ENCODE measurements around the gene APRT.

The APRT gene, protein sequence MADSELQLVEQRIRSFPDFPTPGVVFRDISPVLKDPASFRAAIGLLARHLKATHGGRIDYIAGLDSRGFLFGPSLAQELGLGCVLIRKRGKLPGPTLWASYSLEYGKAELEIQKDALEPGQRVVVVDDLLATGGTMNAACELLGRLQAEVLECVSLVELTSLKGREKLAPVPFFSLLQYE

DNA sequence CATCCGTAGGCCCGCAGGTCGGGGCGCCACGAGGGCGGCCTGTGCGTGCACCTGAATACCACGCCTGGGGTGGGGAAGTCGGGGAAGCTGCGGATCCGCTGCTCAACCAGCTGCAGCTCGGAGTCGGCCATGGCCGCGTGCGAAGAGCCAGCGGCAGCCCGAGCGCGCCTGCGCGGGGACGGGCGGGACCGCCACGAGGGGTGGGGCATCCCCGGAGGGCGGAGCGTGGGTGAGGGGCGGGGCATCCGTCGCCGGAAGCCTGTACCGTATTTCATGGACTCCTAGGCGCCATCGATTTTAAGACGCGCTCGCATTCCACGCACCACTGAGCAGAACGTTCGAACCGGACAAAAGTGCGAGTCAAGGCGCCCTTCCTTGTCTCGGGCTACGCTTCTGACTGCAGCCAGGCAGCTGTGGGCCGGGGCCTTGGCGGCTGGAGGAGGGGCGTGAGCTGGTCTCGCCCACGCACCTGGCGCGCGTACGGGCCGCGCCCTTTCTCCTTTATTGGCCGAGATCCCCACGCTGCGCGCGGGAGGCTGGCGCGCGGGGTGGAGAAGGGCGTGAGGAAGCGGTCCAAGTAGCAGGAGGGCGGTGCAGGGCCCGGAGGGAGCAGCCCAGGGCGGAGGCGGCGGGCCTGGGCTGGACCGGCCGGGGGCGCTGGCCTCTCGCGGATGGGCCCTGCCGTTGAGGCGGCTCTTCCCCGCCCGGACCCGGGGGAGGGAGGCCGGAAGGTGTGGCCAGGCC, at the start of gene APRT:
TSS of gene APRT (minus strand) at position 160 of the 744 bp plus-strand sequence. CDS start at position 131, 29 bp downstream.
- TF ChIP-seq, protein P1, sequence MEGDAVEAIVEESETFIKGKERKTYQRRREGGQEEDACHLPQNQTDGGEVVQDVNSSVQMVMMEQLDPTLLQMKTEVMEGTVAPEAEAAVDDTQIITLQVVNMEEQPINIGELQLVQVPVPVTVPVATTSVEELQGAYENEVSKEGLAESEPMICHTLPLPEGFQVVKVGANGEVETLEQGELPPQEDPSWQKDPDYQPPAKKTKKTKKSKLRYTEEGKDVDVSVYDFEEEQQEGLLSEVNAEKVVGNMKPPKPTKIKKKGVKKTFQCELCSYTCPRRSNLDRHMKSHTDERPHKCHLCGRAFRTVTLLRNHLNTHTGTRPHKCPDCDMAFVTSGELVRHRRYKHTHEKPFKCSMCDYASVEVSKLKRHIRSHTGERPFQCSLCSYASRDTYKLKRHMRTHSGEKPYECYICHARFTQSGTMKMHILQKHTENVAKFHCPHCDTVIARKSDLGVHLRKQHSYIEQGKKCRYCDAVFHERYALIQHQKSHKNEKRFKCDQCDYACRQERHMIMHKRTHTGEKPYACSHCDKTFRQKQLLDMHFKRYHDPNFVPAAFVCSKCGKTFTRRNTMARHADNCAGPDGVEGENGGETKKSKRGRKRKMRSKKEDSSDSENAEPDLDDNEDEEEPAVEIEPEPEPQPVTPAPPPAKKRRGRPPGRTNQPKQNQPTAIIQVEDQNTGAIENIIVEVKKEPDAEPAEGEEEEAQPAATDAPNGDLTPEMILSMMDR (conservative IDR thresholded peaks at IDR 0.05): peak; percentile 40
- H3K27ac ChIP-seq: peak within 1 kb of the TSS; percentile 68

DNA sequence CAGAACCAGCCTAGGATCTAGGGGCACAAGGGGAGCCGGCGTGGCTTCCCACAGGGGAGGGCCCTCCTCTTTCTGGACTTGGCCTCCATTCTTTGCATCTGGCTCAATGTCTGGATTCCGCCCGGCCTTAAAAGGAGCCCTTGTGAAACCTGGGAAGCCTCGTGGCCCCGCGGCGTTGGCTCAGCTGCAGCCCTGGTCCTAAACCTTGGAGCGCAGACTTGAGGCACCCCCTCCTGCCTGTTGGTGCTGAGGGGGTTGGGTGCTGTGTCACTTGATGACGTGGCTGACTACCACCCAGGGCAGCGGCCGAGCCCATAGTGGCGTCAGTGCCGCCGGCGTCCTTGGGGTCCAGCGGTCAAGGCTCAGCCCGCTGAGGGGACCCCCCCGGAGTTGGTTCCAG, 49.6 kb upstream of the APRT start:
- TF ChIP-seq, protein P1 (conservative IDR thresholded peaks at IDR 0.05): no peak
- H3K27ac ChIP-seq: no peak overlapping the region

DNA sequence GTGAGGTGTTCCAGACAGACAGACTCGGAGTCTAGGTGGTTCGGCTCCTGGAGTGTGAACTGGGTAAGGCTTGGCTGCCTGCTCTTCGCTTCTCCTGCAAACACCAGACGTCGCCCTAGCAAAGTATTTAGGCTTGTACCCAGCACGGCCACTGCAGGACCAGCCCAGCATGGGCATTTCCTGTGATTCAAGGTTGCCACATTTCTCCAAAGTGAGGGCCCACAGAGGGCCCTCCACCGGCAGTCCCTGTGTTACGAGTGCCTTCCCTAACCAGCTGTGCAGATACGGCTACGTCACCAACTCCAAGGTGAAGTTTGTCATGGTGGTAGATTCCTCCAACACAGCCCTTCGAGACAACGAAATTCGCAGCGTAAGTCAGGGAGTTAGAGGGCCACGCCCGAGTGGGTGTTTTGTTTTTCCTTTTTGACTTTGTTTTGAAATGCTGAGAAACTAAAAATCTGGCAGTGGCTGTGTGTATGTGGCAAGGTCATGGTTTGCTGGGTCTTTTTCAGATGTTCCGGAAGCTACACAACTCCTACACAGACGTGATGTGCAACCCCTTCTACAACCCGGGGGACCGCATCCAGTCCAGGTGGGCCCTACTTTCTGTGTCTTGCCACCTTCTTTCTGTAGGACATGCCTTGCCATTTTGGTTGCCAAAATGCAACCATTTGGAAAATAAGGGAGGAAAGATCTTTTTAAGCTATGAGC, 47.8 kb upstream of the APRT start:
- TF ChIP-seq, protein P1 (conservative IDR thresholded peaks at IDR 0.05): no peak
- H3K27ac ChIP-seq: no peak overlapping the region

GRCh38 chr16:88857728-88858339, 46.1 kb upstream of the APRT start:
- H3K27ac ChIP-seq: peak overlapping the region; percentile 54; the same call in 1 of the 2 replicates
- TF ChIP-seq, protein P1 (conservative IDR thresholded peaks at IDR 0.05): peak; percentile 61

DNA sequence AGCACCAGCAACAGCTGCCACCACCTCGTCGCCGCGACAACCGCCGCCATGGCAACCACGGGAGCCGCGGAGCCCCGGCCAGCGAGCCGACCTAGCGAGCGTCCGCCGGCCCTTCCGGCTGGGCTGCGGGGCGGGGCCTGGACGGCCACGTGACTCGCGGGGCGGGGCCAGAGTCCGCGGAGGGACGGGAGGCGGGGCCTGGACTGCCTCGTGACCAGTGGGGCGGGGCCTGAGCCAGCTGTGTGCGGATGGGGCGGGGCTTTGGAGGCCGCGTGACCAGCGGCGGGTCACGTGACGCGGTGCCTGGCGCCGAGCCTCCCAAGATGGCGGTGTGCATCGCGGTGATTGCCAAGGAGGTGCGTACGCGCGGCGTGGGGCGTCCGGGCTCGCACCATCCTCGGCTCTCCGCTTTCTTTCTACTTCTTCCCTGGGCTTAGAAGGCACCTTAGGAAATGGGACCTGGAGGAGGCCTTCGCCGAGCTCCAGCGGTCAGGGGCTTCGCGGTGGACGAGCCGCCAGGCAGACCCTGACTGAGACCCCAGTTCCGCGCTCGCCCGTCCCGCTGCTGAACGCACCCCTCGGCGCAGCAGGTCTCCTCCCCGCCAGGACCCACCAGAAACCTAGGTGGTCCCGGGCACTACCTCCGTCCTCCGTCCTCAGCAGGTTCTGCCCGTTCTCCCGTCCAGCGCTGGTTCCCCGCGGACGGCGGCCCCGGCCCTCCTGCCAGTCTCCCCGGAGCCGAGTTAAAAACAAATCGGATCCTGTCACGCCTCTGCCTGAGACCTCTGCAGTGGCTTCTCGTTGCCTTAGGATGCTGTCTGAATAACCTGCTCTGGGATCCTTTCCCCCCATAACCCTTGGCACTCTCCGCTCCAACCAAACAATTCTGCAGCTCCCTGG, 45.4 kb upstream of the APRT start, which contains the start of the genes GALNS and TRAPPC2L:
TSS of gene GALNS (minus strand) at position 120 of the 900 bp plus-strand sequence. CDS start at position 50, 70 bp downstream.
TSS of gene TRAPPC2L (plus strand) at position 300 of the 900 bp plus-strand sequence. CDS start at position 324, 24 bp downstream.
- H3K27ac ChIP-seq: peak within 1 kb of the TSS; percentile 54
- TF ChIP-seq, protein P1 (conservative IDR thresholded peaks at IDR 0.05): no peak

- TF ChIP-seq, protein P1 (conservative IDR thresholded peaks at IDR 0.05): no peak
- no peak overlapping the region for H3K27ac ChIP-seq
Observed at GRCh38 chr16:88856122-88856827, 44.5 kb upstream of the APRT start.

Measured in VCaP (cell line).